BE2C (cell line): ENCODE measurements around the gene DLX4.
A peak's percentile ranks its signal among the peaks of the same experiment; 100 is the strongest.

Source experiments
- DNase-seq: peaks from one replicate; pipeline ENCODE4 v3.0.0-alpha.2; 2020
- H3K27me3 ChIP-seq: fragments of 250-450 bp; sonication (Bioruptor Pico); 2 replicates; pipeline ENCODE4 v1.5.1; 2020; ENCODE audit warnings: mild to moderate bottlenecking
- H3K36me3 ChIP-seq: fragments of 250-450 bp; sonication (Bioruptor Pico); 2 replicates; pipeline ENCODE4 v1.5.1; 2020; ENCODE audit warnings: mild to moderate bottlenecking
- H3K4me1 ChIP-seq: fragments of 250-450 bp; sonication (Bioruptor Pico); 2 replicates; pipeline ENCODE4 v1.5.1; 2020
- H3K4me3 ChIP-seq: 2 replicates; pipeline ENCODE4 v1.5.1; 2011; ENCODE audit warnings: low read depth, low read length
- H3K9me3 ChIP-seq: fragments of 250-450 bp; sonication (Bioruptor Pico); 2 replicates; pipeline ENCODE4 v1.5.1; 2020
- CTCF ChIP-seq: IDR thresholded peaks from 2 replicates; pipeline ENCODE4 v1.5.1; 2012; ENCODE audit warnings: mild to moderate bottlenecking, low read depth, low read length

DLX4 gene

GRCh38 chr17:49968405-49969133 is 421 bp upstream of the DLX4 start:
- Histone ChIP-seq H3K27me3 (peaks cover 97% of the 10 kb centered on the region), H3K4me3 (peak overlapping the region; percentile 80), H3K9me3 (no peaks in the 10 kb centered on the region), H3K4me1 (no peaks in the 10 kb centered on the region), H3K36me3 (no peaks in the 10 kb centered on the region)
- no peak for TF ChIP-seq CTCF
- DNase-seq, result peak; percentile 88

- Histone ChIP-seq H3K27me3 (peaks cover 94% of the 10 kb centered on the region), H3K36me3 (no peaks in the 10 kb centered on the region), H3K4me3 (no peak overlapping the region), H3K9me3 (no peaks in the 10 kb centered on the region), H3K4me1 (no peaks in the 10 kb centered on the region)
- no peak for TF ChIP-seq CTCF
- DNase-seq, result no peak
Measured at GRCh38 chr17:49969795-49970389, 902 bp downstream of the DLX4 start.

GRCh38 chr17:49970498-49970897 is 1.5 kb downstream of the DLX4 start:
- no peak for TF ChIP-seq CTCF
- Histone ChIP-seq H3K4me3 (no peak overlapping the region), H3K27me3 (peaks cover 89% of the 10 kb centered on the region), H3K4me1 (no peaks in the 10 kb centered on the region), H3K9me3 (no peaks in the 10 kb centered on the region), H3K36me3 (no peaks in the 10 kb centered on the region)
- no peak for DNase-seq

- H3K4me3 ChIP-seq, result no peak overlapping the region
- peaks cover 80% of the 10 kb centered on the region for H3K27me3 ChIP-seq
- no peak for TF ChIP-seq CTCF
- no peaks in the 10 kb centered on the region for H3K9me3 ChIP-seq
- H3K36me3 ChIP-seq, result no peaks in the 10 kb centered on the region
- no peak for DNase-seq
- no peaks in the 10 kb centered on the region for H3K4me1 ChIP-seq
Measured at GRCh38 chr17:49971199-49971847, 2.3 kb downstream of the DLX4 start.

GRCh38 chr17:49971848-49972485 is 3.0 kb downstream of the DLX4 start:
- no peaks in the 10 kb centered on the region for H3K4me1 ChIP-seq
- TF ChIP-seq CTCF, result no peak
- peak; percentile 47 for DNase-seq
- H3K9me3 ChIP-seq, result no peaks in the 10 kb centered on the region
- peaks cover 74% of the 10 kb centered on the region for H3K27me3 ChIP-seq
- H3K4me3 ChIP-seq, result no peak overlapping the region
- H3K36me3 ChIP-seq, result no peaks in the 10 kb centered on the region
